CD14-positive monocyte (primary cell): ENCODE measurements around the gene MRM3. TPM values are rescaled to one million over a fixed set of nuclear protein-coding genes. Genes with fewer than 3 reads are reported as not detected.

ENCODE experiments used
- DNase-seq, 3 donors: peaks; one replicate each; pipeline ENCODE4 v3.0.0-alpha.2; 2011 to 2022
- H2AFZ ChIP-seq: 2 replicates; pipeline ENCODE4 v1.6.0; 2012; ENCODE audit warnings: mild to moderate bottlenecking, low read depth, low read length, inconsistent platforms; ENCODE audit not compliant: insufficient read depth, poor library complexity, severe bottlenecking
- H3K27ac ChIP-seq, 2 donors: 1 replicate in 1 of 2; 2 replicates in 1 of 2; pipeline ENCODE4 v1.5.1; 2012 to 2013; ENCODE audit warnings: low read length in 2 of 2, control low read depth in 1 of 2, inconsistent platforms in 1 of 2, low read depth in 1 of 2, mild to moderate bottlenecking in 1 of 2
- H3K27me3 ChIP-seq, 2 donors: one replicate each; pipeline versions ENCODE4 v1.6.0 to v1.6.1; 2011 to 2013; ENCODE audit warnings: low read length in 2 of 2; ENCODE audit not compliant: control insufficient read depth in 2 of 2, insufficient read depth in 2 of 2
- H3K36me3 ChIP-seq, 2 donors: replicated peaks in 1 of 2; 1 replicate in 1 of 2; 2 replicates in 1 of 2; pipeline versions ENCODE4 v1.5.1 to v1.6.1; 2012 to 2013; ENCODE audit warnings: low read length in 2 of 2, control low read depth in 1 of 2, inconsistent platforms in 1 of 2, mild to moderate bottlenecking in 1 of 2; ENCODE audit not compliant: insufficient read depth in 2 of 2, control insufficient read depth in 1 of 2
- H3K4me1 ChIP-seq, 2 donors: 1 replicate in 1 of 2; 2 replicates in 1 of 2; pipeline versions ENCODE4 v1.5.1 to v1.6.1; 2012 to 2013; ENCODE audit warnings: low read length in 2 of 2, control low read depth in 1 of 2, inconsistent platforms in 1 of 2, mild to moderate bottlenecking in 1 of 2, moderate library complexity in 1 of 2; ENCODE audit not compliant: insufficient read depth in 2 of 2, control insufficient read depth in 1 of 2
- H3K4me2 ChIP-seq: replicated peaks from 2 replicates; pipeline ENCODE3; 2012; ENCODE audit warnings: low read length, moderate library complexity, mild to moderate bottlenecking; ENCODE audit not compliant: poor library complexity, severe bottlenecking; ENCODE audit errors: extremely low read depth
- H3K4me3 ChIP-seq, 3 experiments: fragments of 200-600 bp in 1 of 3; sonication (generic) in 1 of 3; replicated peaks in 1 of 3; 1 replicate in 2 of 3; 2 replicates in 1 of 3; pipeline ENCODE4 v1.5.1; 2011 to 2013; ENCODE audit warnings: low read length in 3 of 3, mild to moderate bottlenecking in 3 of 3, control low read depth in 2 of 3, low read depth in 2 of 3, inconsistent platforms in 1 of 3, moderate library complexity in 1 of 3
- H3K79me2 ChIP-seq: 2 replicates; pipeline ENCODE4 v1.6.0; 2012; ENCODE audit warnings: mild to moderate bottlenecking, control low read depth, inconsistent platforms, low read length, moderate library complexity; ENCODE audit not compliant: insufficient read depth
- H3K9ac ChIP-seq: 2 replicates; pipeline ENCODE4 v1.6.0; 2017; ENCODE audit warnings: low read length, mild to moderate bottlenecking; ENCODE audit not compliant: insufficient read depth, poor library complexity, severe bottlenecking
- H3K9me3 ChIP-seq, 2 donors: replicated peaks in 1 of 2; 1 replicate in 1 of 2; 2 replicates in 1 of 2; pipeline versions ENCODE4 v1.5.1 to v1.6.1; 2012 to 2013; ENCODE audit warnings: low read length in 2 of 2, control low read depth in 1 of 2; ENCODE audit not compliant: control insufficient read depth in 1 of 2, insufficient read depth in 1 of 2
- H4K20me1 ChIP-seq: 2 replicates; pipeline ENCODE4 v1.6.0; 2012; ENCODE audit warnings: mild to moderate bottlenecking, low read length, control low read depth, moderate library complexity; ENCODE audit not compliant: insufficient read depth
- H3K27ac Mint-ChIP-seq, 7 donors: one replicate each; pipeline ENCODE4 v1.8.0; 2020; ENCODE audit warnings: mild to moderate bottlenecking in 7 of 7, mixed read lengths in 7 of 7, moderate library complexity in 6 of 7, inconsistent platforms in 2 of 7
- H3K27me3 Mint-ChIP-seq, 3 donors: one replicate each; pipeline ENCODE4 v1.8.0; 2021 to 2022; ENCODE audit warnings: low read depth in 3 of 3, mild to moderate bottlenecking in 3 of 3, mixed read lengths in 3 of 3, moderate library complexity in 3 of 3, inconsistent platforms in 1 of 3
- H3K36me3 Mint-ChIP-seq, 2 donors: one replicate each; pipeline ENCODE4 v1.8.0; 2020; ENCODE audit warnings: mixed read lengths in 2 of 2, inconsistent platforms in 1 of 2, mild to moderate bottlenecking in 1 of 2
- H3K4me1 Mint-ChIP-seq: one replicate; pipeline ENCODE4 v1.8.0; 2020; ENCODE audit warnings: mild to moderate bottlenecking, mixed read lengths
- H3K4me3 Mint-ChIP-seq, 2 donors: one replicate each; pipeline ENCODE4 v1.8.0; 2020; ENCODE audit warnings: mild to moderate bottlenecking in 2 of 2, mixed read lengths in 2 of 2, moderate library complexity in 1 of 2
- H3K9me3 Mint-ChIP-seq, 7 donors: one replicate each; pipeline ENCODE4 v1.8.0; 2020 to 2022; ENCODE audit warnings: mixed read lengths in 7 of 7, mild to moderate bottlenecking in 6 of 7, moderate library complexity in 6 of 7, inconsistent platforms in 2 of 7
- WGBS: methylation state at CpG from one replicate; pipeline ENCODE4 v1.1.5; 2013; ENCODE audit warnings: missing lambda C conversion rate; ENCODE audit not compliant: insufficient coverage; 5-methylcytosine and 5-hydroxymethylcytosine counted together
- intact Hi-C, 2 donors: fragments of 100-400 bp; cut with micrococcal nuclease; formaldehyde crosslinking; loops; one replicate each; pipeline versions ENCODE4 v1.15.0 to v1.15.1; 2023
- polyA plus RNA-seq, 3 donors: library from polyadenylated mRNA; depleted of rRNA in 1 of 3; unstranded in 2 of 3; stranded (reverse) in 1 of 3; fragments of 300-500 nt in 2 of 3; fragments of >200 nt in 1 of 3; fragmentation: Illumina TruSeq in 2 of 3; gene quantifications; 1 replicate in 2 of 3; 2 replicates in 1 of 3; pipeline ENCODE4 v1.2.3, GENCODE V29; 2012 to 2021
- TF ChIP-seq, protein P1 (sequence below): fragments of 200-600 bp; IDR thresholded peaks from one replicate; pipeline ENCODE4 v1.8.0; 2022; ENCODE audit warnings: antibody characterized with exemption, mild to moderate bottlenecking

MRM3 gene
- polyA plus RNA-seq, 3 donors = 9.3 to 15.4 (median 12.8) TPM

DNA sequence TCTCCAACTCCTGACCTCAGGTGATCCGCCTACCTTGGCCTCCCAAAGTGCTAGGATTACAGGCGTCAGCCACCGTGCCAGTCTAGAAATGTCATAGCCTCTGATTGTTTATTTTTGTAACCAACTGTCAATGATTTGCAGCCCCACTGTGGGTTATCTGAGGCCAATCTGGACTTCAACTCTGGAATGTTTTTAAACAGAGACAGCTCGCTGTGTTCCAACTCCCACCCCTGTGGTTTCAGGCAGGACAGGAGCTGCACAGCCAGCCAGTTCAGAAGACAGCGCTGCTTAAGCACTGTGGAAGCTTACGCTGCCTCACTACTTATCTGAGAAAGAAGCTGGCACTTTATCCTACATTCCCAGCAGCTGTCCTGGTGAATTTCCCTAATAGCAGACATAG, 19.5 kb downstream of the MRM3 start:
- WGBS = 96% methylated on average over 6 of the region's 6 CpGs
- intact Hi-C loops = no loop called here
- no peak overlapping the region for H3K4me3 ChIP-seq
- peaks cover 0 to 17% (median 8%) of the 10 kb centered on the region in 3 donors for H3K27me3 Mint-ChIP-seq
- no peak overlapping the region for H3K9ac ChIP-seq
- no peak overlapping the region for H2AFZ ChIP-seq
- no peaks in the 10 kb centered on the region for H3K79me2 ChIP-seq
- H3K4me2 ChIP-seq = no peak overlapping the region
- no peaks in the 10 kb centered on the region for H3K9me3 ChIP-seq
- H3K36me3 Mint-ChIP-seq = no peaks in the 10 kb centered on the region
- no peak overlapping the region for H3K27ac ChIP-seq
- no peaks in the 10 kb centered on the region for H3K9me3 Mint-ChIP-seq
- H3K4me3 Mint-ChIP-seq = no peak overlapping the region
- TF ChIP-seq, protein P1, sequence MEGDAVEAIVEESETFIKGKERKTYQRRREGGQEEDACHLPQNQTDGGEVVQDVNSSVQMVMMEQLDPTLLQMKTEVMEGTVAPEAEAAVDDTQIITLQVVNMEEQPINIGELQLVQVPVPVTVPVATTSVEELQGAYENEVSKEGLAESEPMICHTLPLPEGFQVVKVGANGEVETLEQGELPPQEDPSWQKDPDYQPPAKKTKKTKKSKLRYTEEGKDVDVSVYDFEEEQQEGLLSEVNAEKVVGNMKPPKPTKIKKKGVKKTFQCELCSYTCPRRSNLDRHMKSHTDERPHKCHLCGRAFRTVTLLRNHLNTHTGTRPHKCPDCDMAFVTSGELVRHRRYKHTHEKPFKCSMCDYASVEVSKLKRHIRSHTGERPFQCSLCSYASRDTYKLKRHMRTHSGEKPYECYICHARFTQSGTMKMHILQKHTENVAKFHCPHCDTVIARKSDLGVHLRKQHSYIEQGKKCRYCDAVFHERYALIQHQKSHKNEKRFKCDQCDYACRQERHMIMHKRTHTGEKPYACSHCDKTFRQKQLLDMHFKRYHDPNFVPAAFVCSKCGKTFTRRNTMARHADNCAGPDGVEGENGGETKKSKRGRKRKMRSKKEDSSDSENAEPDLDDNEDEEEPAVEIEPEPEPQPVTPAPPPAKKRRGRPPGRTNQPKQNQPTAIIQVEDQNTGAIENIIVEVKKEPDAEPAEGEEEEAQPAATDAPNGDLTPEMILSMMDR = no peak
- DNase-seq = no peak
- H3K4me1 ChIP-seq = no peaks in the 10 kb centered on the region
- H3K4me1 Mint-ChIP-seq = no peaks in the 10 kb centered on the region
- H3K27ac Mint-ChIP-seq = no peak overlapping the region
- no peaks in the 10 kb centered on the region for H3K27me3 ChIP-seq
- H4K20me1 ChIP-seq = no peaks in the 10 kb centered on the region
- no peaks in the 10 kb centered on the region for H3K36me3 ChIP-seq

DNA sequence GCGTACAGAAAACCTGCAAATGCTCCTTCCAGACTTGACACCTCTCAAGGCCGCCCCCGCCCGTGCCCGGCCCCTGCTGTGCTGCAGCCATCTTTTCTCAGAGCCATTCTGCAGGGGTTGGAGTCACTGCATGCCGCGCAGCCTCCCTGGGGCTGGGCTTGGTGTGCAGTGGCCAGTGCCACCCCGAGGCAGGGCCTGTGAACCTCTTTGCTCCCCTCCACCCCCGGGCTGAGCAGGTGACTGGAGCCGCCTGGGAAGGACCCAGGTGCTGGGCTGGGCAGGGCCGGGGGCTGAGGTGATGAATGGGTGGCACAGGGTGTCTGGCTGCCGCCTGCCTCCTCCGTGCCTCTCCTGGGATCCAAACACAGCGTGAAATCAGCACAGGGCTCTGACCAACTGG, 20.3 kb downstream of the MRM3 start:
- H3K4me3 Mint-ChIP-seq = no peak overlapping the region
- peaks cover 0 to 16% (median 8%) of the 10 kb centered on the region in 3 donors for H3K27me3 Mint-ChIP-seq
- Histone ChIP-seq H3K4me3 (no peak overlapping the region), H3K9ac (no peak overlapping the region), H2AFZ (no peak overlapping the region), H3K36me3 (no peaks in the 10 kb centered on the region), H3K27ac (no peak overlapping the region), H3K79me2 (no peaks in the 10 kb centered on the region), H3K4me1 (no peaks in the 10 kb centered on the region), H3K27me3 (no peaks in the 10 kb centered on the region), H3K9me3 (no peaks in the 10 kb centered on the region), H3K4me2 (no peak overlapping the region), H4K20me1 (no peaks in the 10 kb centered on the region)
- intact Hi-C loops = no loop called here
- H3K27ac Mint-ChIP-seq = no peak overlapping the region
- no peaks in the 10 kb centered on the region for H3K36me3 Mint-ChIP-seq
- no peaks in the 10 kb centered on the region for H3K4me1 Mint-ChIP-seq
- DNase-seq = no peak
- WGBS = 95% methylated on average over 10 of the region's 14 CpGs
- TF ChIP-seq, protein P1 = no peak
- H3K9me3 Mint-ChIP-seq = no peaks in the 10 kb centered on the region
